ENCODE measurements around the gene SPATA6L. TPM values are rescaled to one million over a fixed set of nuclear protein-coding genes. Genes with fewer than 3 reads are reported as not detected.

Gene SPATA6L
- total and polyA plus RNA-seq, 2 of the 13 experiments (the other 11 are each of a cell fraction or from before 2014, with no cell fraction given), result 1.1 to 1.9 TPM

DNA sequence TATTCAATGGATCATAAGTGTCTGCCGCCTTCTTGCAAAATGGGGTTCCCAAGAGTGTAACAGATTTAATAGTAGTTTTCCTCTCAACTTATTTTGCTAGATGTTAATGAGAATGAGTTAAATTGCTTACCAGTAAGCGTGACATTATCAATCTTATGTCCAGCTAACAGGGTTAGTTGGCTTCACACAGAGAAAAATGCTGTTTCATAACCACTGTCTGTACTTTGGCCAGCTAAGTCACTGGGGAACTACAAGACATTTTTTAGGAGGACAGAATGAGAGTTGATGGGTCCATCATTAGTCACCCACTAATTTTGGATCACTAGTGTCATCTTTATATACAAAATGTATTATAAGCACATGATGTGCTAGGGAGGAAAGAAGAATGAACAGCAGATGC lies 14.5 kb upstream of the SPATA6L start (continued):
- TF ChIP-seq MBD4 (IDR thresholded peaks at IDR 0.05; ENCODE audit: borderline replicate concordance, low read length) (no peak), ZFP36L1 (CRISPR knock-in tag; IDR thresholded peaks at IDR 0.05) (no peak), HNF4A (CRISPR knock-in tag; IDR thresholded peaks at IDR 0.05) (peak; percentile 75), ZNF766 (CRISPR knock-in tag; IDR thresholded peaks at IDR 0.05; ENCODE audit: borderline replicate concordance) (no peak), TP53 (CRISPR knock-in tag; conservative IDR thresholded peaks at IDR 0.05) (no peak), NCOR1 (IDR thresholded peaks at IDR 0.05; ENCODE audit: borderline replicate concordance, low read length) (0 out of 2 replicates have a peak, but pooled peaks have one; percentile 27)

GRCh38 chr9:4680173-4680525 lies 13.9 kb upstream of the SPATA6L start:
- H4K20me1 ChIP-seq (ENCODE audit: insufficient read depth, low read length), result peaks cover 4% of the 10 kb centered on the region; the same call in 1 of the 2 replicates
- intact Hi-C loops (cut with micrococcal nuclease; ENCODE audit: unreplicated experiment), result loop anchor here (2.0 kb wide), 1 partner anchor 21 kb away; no protein-coding TSS in a partner anchor
- peaks cover 1 to 8% of the 10 kb centered on the region in 2 experiments; a peak in 4 of 5 replicates for H3K36me3 ChIP-seq (replicated peaks in 1 of 2; ENCODE audit: control insufficient read depth in 1 of 2, insufficient read depth in 2 of 2, low read length in 2 of 2)
- TF ChIP-seq ZNF567 (CRISPR knock-in tag; IDR thresholded peaks at IDR 0.05; ENCODE audit: borderline replicate concordance) (no peak), ZNF572 (CRISPR knock-in tag; IDR thresholded peaks at IDR 0.05) (no peak), FOXO4 (CRISPR knock-in tag; conservative IDR thresholded peaks at IDR 0.05) (no peak), NFE2 (CRISPR knock-in tag; IDR thresholded peaks at IDR 0.05) (no peak), ZNF230 (CRISPR knock-in tag; IDR thresholded peaks at IDR 0.05) (peak; percentile 3; the same call in 1 of the 2 replicates), RNF2 (conservative IDR thresholded peaks at IDR 0.05; ENCODE audit: low read depth) (no peak)
- TF ChIP-seq, protein P1, sequence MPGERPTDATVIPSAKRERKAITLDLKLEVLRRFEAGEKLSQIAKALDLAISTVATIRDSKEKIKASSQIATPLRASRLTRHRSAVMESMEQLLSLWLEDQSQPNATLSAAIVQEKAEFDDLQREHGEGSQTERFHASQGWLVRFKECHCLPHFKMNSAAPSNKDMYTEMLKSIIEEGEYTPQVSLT (CRISPR knock-in tag; IDR thresholded peaks at IDR 0.05; ENCODE audit: borderline replicate concordance, low read depth), result no peak
- DNase-seq (ENCODE audit: low spot score) (no peak), FAIRE-seq (peak; percentile 4), ATAC-seq (peak; percentile 30)
- H3K9ac ChIP-seq (ENCODE audit: insufficient read depth, low read depth, low read length), result peak overlapping the region; percentile 96
- peaks cover 31% of the 10 kb centered on the region for H3K79me2 ChIP-seq (ENCODE audit: insufficient read depth, low read length)
- peak overlapping the region; percentile 76 to 94 (median 79) for H3K4me3 ChIP-seq (replicated peaks in 1 of 3; ENCODE audit: insufficient read depth in 1 of 3, low read depth in 2 of 3, low read length in 3 of 3)
- peaks cover 41% of the 10 kb centered on the region for H3K4me1 ChIP-seq (ENCODE audit: insufficient read depth, low read length)
- no TSS peak for BruUV-seq (replicated peaks)
- WGBS (ENCODE audit: low lambda C conversion rate), result 2% methylated on average over 10 of the region's 10 CpGs
- H3K27ac ChIP-seq (ENCODE audit: extremely low read length, insufficient read depth, low read length), result peak overlapping the region; percentile 99
- no peaks in the 10 kb centered on the region; a peak in 1 of 5 replicates for H3K27me3 ChIP-seq (ENCODE audit: control insufficient read depth in 1 of 2, insufficient read depth in 2 of 2, low read length in 2 of 2)
- in situ Hi-C loops (cut with HindIII; ENCODE audit: extremely low pct_ligation_motif_present, low pct_unique_long_range_greater_than_20kb), result no loop called here
- ChIA-PET CTCF (ENCODE audit: low intra/inter-chr PET ratio, low total read pairs) (interaction anchor here (1.2 kb wide), 1 partner anchor 19 kb away, joined by 3 read pairs; the partner anchor contains the start of gene PLPP6), POLR2A (interaction anchor here (0.9 to 1.4 kb wide), 8 partner anchors 14 to 112 kb away, joined by 3 to 19 read pairs (median 6); partner anchors contain the start of genes AK3, PLPP6 and SPATA6L)
- H2AFZ ChIP-seq (ENCODE audit: low read length), result peak overlapping the region; percentile 57
- no peaks in the 10 kb centered on the region for H3K9me3 ChIP-seq (ENCODE audit: low read length)
- peak overlapping the region; percentile 92 for H3K4me2 ChIP-seq (ENCODE audit: low read depth, low read length)

Data from HepG2 (cell line).